ENCODE data around the gene SHISA5. TPM values are rescaled to one million over a fixed set of nuclear protein-coding genes. Genes with fewer than 3 reads are reported as not detected.

Gene SHISA5
- total and polyA plus RNA-seq, 2 experiments from 2014 or later, result 192 to 369 TPM

- TF ChIP-seq CTCF (IDR thresholded peaks at IDR 0.05; ENCODE audit: poor library complexity) (peak; percentile 65), EZH2phosphoT487 (IDR thresholded peaks at IDR 0.05; ENCODE audit: low read depth, severe bottlenecking, unreplicated experiment) (no peak)
- Histone ChIP-seq H3K79me2 (peaks cover 7% of the 10 kb centered on the region), H3K4me3 (no peak overlapping the region), H4K20me1 (ENCODE audit: insufficient read depth, poor library complexity, severe bottlenecking) (no peaks in the 10 kb centered on the region), H3K9me3 (ENCODE audit: low read depth) (no peaks in the 10 kb centered on the region), H3K27me3 (no peaks in the 10 kb centered on the region), H3K9me2 (replicated peaks; ENCODE audit: insufficient read depth) (no peaks in the 10 kb centered on the region), H2AFZ (no peak overlapping the region), H3K27ac (peak overlapping the region; percentile 40), H3K36me3 (replicated peaks; ENCODE audit: insufficient read depth, low read depth) (no peaks in the 10 kb centered on the region), H3K4me1 (ENCODE audit: insufficient read depth) (peaks cover 13% of the 10 kb centered on the region), H3K4me2 (peak overlapping the region; percentile 53)
- peak; percentile 84 for DNase-seq (ENCODE audit: low spot score)
- 30% methylated on average over 10 of the region's 10 CpGs for WGBS (ENCODE audit: low lambda C conversion rate, missing lambda C conversion rate)
Observed at GRCh38 chr3:48507256-48508061, 3.5 kb upstream of the SHISA5 start.

GRCh38 chr3:48505968-48506504 lies 2.1 kb upstream of the SHISA5 start:
- Histone ChIP-seq H3K27ac (no peak overlapping the region), H3K4me3 (no peak overlapping the region), H3K4me2 (no peak overlapping the region), H3K9me3 (ENCODE audit: low read depth) (no peaks in the 10 kb centered on the region), H4K20me1 (ENCODE audit: insufficient read depth, poor library complexity, severe bottlenecking) (no peaks in the 10 kb centered on the region), H3K36me3 (replicated peaks; ENCODE audit: insufficient read depth, low read depth) (no peaks in the 10 kb centered on the region), H3K4me1 (ENCODE audit: insufficient read depth) (peaks cover 13% of the 10 kb centered on the region), H2AFZ (no peak overlapping the region), H3K9me2 (replicated peaks; ENCODE audit: insufficient read depth) (no peaks in the 10 kb centered on the region), H3K27me3 (no peaks in the 10 kb centered on the region), H3K79me2 (peaks cover 13% of the 10 kb centered on the region)
- DNase-seq (ENCODE audit: low spot score), result no peak
- no peak for TF ChIP-seq EZH2 (IDR thresholded peaks at IDR 0.05; ENCODE audit: borderline replicate concordance)
- TF ChIP-seq CTCF (IDR thresholded peaks at IDR 0.05; ENCODE audit: poor library complexity), result no peak
- no peak for TF ChIP-seq EZH2phosphoT487 (IDR thresholded peaks at IDR 0.05; ENCODE audit: low read depth, severe bottlenecking, unreplicated experiment)
- 95% methylated on average over 6 of the region's 6 CpGs for WGBS (ENCODE audit: low lambda C conversion rate, missing lambda C conversion rate)

- TF ChIP-seq EZH2 (IDR thresholded peaks at IDR 0.05; ENCODE audit: borderline replicate concordance), result no peak
- no peak for TF ChIP-seq EZH2phosphoT487 (IDR thresholded peaks at IDR 0.05; ENCODE audit: low read depth, severe bottlenecking, unreplicated experiment)
- no peak for TF ChIP-seq CTCF (IDR thresholded peaks at IDR 0.05; ENCODE audit: poor library complexity)
- no peak overlapping the region for H3K4me3 ChIP-seq
- no peak for DNase-seq (ENCODE audit: low spot score)
- H3K36me3 ChIP-seq (replicated peaks; ENCODE audit: insufficient read depth, low read depth), result no peaks in the 10 kb centered on the region
- H3K27ac ChIP-seq, result no peak overlapping the region
- peaks cover 13% of the 10 kb centered on the region for H3K4me1 ChIP-seq (ENCODE audit: insufficient read depth)
- no peaks in the 10 kb centered on the region for H3K27me3 ChIP-seq
- H3K9me2 ChIP-seq (replicated peaks; ENCODE audit: insufficient read depth), result no peaks in the 10 kb centered on the region
- peaks cover 13% of the 10 kb centered on the region for H3K79me2 ChIP-seq
- no peaks in the 10 kb centered on the region for H4K20me1 ChIP-seq (ENCODE audit: insufficient read depth, poor library complexity, severe bottlenecking)
- H3K9me3 ChIP-seq (ENCODE audit: low read depth), result no peaks in the 10 kb centered on the region
- H3K4me2 ChIP-seq, result peak overlapping the region; percentile 99
- 71% methylated on average over 2 of the region's 2 CpGs for WGBS (ENCODE audit: low lambda C conversion rate, missing lambda C conversion rate)
- H2AFZ ChIP-seq, result no peak overlapping the region
Observed at GRCh38 chr3:48505146-48505545, 1.2 kb upstream of the SHISA5 start.
